Neural cell (in vitro differentiated cells): ENCODE results near the gene AFF3. TPM values are rescaled to one million over a fixed set of nuclear protein-coding genes. Genes with fewer than 3 reads are reported as not detected.

Source experiments
- H2AFZ ChIP-seq: fragments of 200-600, 300-800 bp; sonication (generic), shearing (Covaris generic); 2 replicates; pipeline ENCODE4 v1.6.0; 2014; ENCODE audit warnings: low read depth, mild to moderate bottlenecking, antibody characterized with exemption, low read length, moderate library complexity
- H3F3A ChIP-seq: fragments of 200-600 bp; shearing (Covaris generic); 2 replicates; pipeline ENCODE4 v1.6.1; 2016; ENCODE audit warnings: mild to moderate bottlenecking, moderate library complexity, mixed read lengths, antibody characterized with exemption, low read length; ENCODE audit not compliant: insufficient read depth, poor library complexity, severe bottlenecking
- H3K27ac ChIP-seq: fragments of 200-600, 300-800 bp; sonication (generic), shearing (Covaris generic); 2 replicates; pipeline ENCODE4 v1.5.1; 2014; ENCODE audit warnings: mild to moderate bottlenecking, low read length, moderate library complexity
- H3K27me3 ChIP-seq: fragments of 300-800, 200-600 bp; sonication (generic), shearing (Covaris generic); 2 replicates; pipeline ENCODE4 v1.6.0; 2014; ENCODE audit warnings: mild to moderate bottlenecking, low read depth, low read length, moderate library complexity; ENCODE audit not compliant: insufficient read depth
- H3K36me3 ChIP-seq: fragments of 300-800, 200-600 bp; sonication (generic), shearing (Covaris generic); 2 replicates; pipeline ENCODE4 v1.5.1; 2014; ENCODE audit warnings: mild to moderate bottlenecking, antibody characterized with exemption, low read length, moderate library complexity; ENCODE audit not compliant: insufficient read depth
- H3K4me2 ChIP-seq: fragments of 300-800, 200-600 bp; sonication (generic), shearing (Covaris generic); 2 replicates; pipeline ENCODE4 v1.6.0; 2014; ENCODE audit warnings: mild to moderate bottlenecking, low read length
- H3K4me3 ChIP-seq: fragments of 300-800, 200-600 bp; sonication (generic), shearing (Covaris generic); 2 replicates; pipeline ENCODE4 v1.5.1; 2014; ENCODE audit warnings: mild to moderate bottlenecking, low read length, moderate library complexity
- H3K79me2 ChIP-seq: fragments of 200-600 bp; shearing (Covaris generic); replicated peaks from 2 replicates; pipeline ENCODE4 v1.6.0; 2014; ENCODE audit warnings: mild to moderate bottlenecking, low read length, moderate library complexity; ENCODE audit not compliant: insufficient read depth
- H3K9ac ChIP-seq: fragments of 300-800, 200-600 bp; sonication (generic), shearing (Covaris generic); 2 replicates; pipeline ENCODE4 v1.6.1; 2016; ENCODE audit warnings: mild to moderate bottlenecking, low read length, mixed read lengths
- H3K9me2 ChIP-seq: fragments of 200-600 bp; shearing (Covaris generic); 2 replicates; pipeline ENCODE4 v1.6.1; 2016; ENCODE audit warnings: mild to moderate bottlenecking, low read length, mixed read lengths; ENCODE audit not compliant: insufficient read depth
- H3K9me3 ChIP-seq: fragments of 200-600, 300-800 bp; sonication (generic), shearing (Covaris generic); 2 replicates; pipeline ENCODE4 v1.6.1; 2016; ENCODE audit warnings: mild to moderate bottlenecking, mixed run types, low read length, moderate library complexity, mixed read lengths
- H4K20me1 ChIP-seq: fragments of 200-600 bp; shearing (Covaris generic); 2 replicates; pipeline ENCODE4 v1.6.1; 2016; ENCODE audit warnings: mild to moderate bottlenecking, mixed run types; ENCODE audit not compliant: insufficient read depth
- CTCF ChIP-seq: fragments of 450-650 bp; IDR thresholded peaks from 2 replicates; pipeline ENCODE4 v1.5.1; 2014; ENCODE audit warnings: antibody characterized with exemption, mild to moderate bottlenecking, moderate library complexity; ENCODE audit not compliant: poor library complexity, severe bottlenecking
- EP300 ChIP-seq: fragments of 450-650 bp; conservative IDR thresholded peaks from 2 replicates; pipeline ENCODE4 v1.6.1; 2014; ENCODE audit warnings: antibody characterized with exemption, mild to moderate bottlenecking, moderate library complexity; ENCODE audit not compliant: poor library complexity, severe bottlenecking
- EZH2 ChIP-seq: fragments of 200-600, 300-800 bp; shearing (Covaris generic), sonication (generic); IDR thresholded peaks from 2 replicates; pipeline ENCODE4 v1.6.1; 2014; ENCODE audit warnings: antibody characterized with exemption, low read length, borderline replicate concordance, mild to moderate bottlenecking; ENCODE audit not compliant: insufficient read depth, poor library complexity, severe bottlenecking
- MXI1 ChIP-seq: fragments of 450-650 bp; conservative IDR thresholded peaks from 2 replicates; pipeline ENCODE4 v1.6.1; 2014; ENCODE audit warnings: antibody characterized with exemption, mild to moderate bottlenecking; ENCODE audit not compliant: poor library complexity, severe bottlenecking
- POLR2AphosphoS5 ChIP-seq: IDR thresholded peaks from 2 replicates; pipeline ENCODE4 v1.6.1; 2012
- RAD21 ChIP-seq: fragments of 450-650 bp; conservative IDR thresholded peaks from 2 replicates; pipeline ENCODE4 v1.6.1; 2014; ENCODE audit warnings: antibody characterized with exemption, mild to moderate bottlenecking, moderate library complexity
- REST ChIP-seq: IDR thresholded peaks from 2 replicates; pipeline ENCODE4 v1.6.1; 2012; ENCODE audit warnings: borderline replicate concordance
- SMC3 ChIP-seq: fragments of 450-650 bp; conservative IDR thresholded peaks from 2 replicates; pipeline ENCODE4 v1.6.1; 2014; ENCODE audit warnings: antibody characterized with exemption, mild to moderate bottlenecking, moderate library complexity; ENCODE audit not compliant: poor library complexity
- TAF1 ChIP-seq: IDR thresholded peaks from 2 replicates; pipeline ENCODE4 v1.6.1; 2012; ENCODE audit warnings: low read depth
- polyA plus RNA-seq: library from polyadenylated mRNA; depleted of rRNA; stranded (reverse); fragments of >200 nt; gene quantifications from 2 replicates; pipeline ENCODE4 v1.2.3, GENCODE V29; 2014

Gene AFF3
- polyA plus RNA-seq, 1 donor from 2014 or later = 5.1 TPM

- no peaks in the 10 kb centered on the region for H3K9me3 ChIP-seq
- no peak overlapping the region for H3K4me2 ChIP-seq
- no peak for TF ChIP-seq TAF1
- TF ChIP-seq MXI1 = no peak
- TF ChIP-seq SMC3 = no peak
- TF ChIP-seq REST = no peak
- no peak for TF ChIP-seq POLR2AphosphoS5
- no peak for TF ChIP-seq CTCF
- TF ChIP-seq EP300 = no peak
- TF ChIP-seq RAD21 = no peak
- no peak for TF ChIP-seq EZH2
- H3K9ac ChIP-seq = no peak overlapping the region
- no peak overlapping the region for H2AFZ ChIP-seq
- H3K27me3 ChIP-seq = no peaks in the 10 kb centered on the region
- no peaks in the 10 kb centered on the region for H3K36me3 ChIP-seq
- no peaks in the 10 kb centered on the region for H3K79me2 ChIP-seq
- no peaks in the 10 kb centered on the region for H4K20me1 ChIP-seq
- no peak overlapping the region for H3K4me3 ChIP-seq
- no peak overlapping the region for H3K27ac ChIP-seq
- no peaks in the 10 kb centered on the region for H3K9me2 ChIP-seq
- H3F3A ChIP-seq = no peaks in the 10 kb centered on the region
Observed at GRCh38 chr2:100130595-100131391, 11.6 kb downstream of the AFF3 start.

- Histone ChIP-seq H3K36me3 (no peaks in the 10 kb centered on the region), H3K4me3 (no peak overlapping the region), H3K27me3 (no peaks in the 10 kb centered on the region), H3K79me2 (no peaks in the 10 kb centered on the region), H3K9me3 (no peaks in the 10 kb centered on the region), H2AFZ (no peak overlapping the region), H3K27ac (no peak overlapping the region), H3K9ac (no peak overlapping the region), H3F3A (no peaks in the 10 kb centered on the region), H3K9me2 (no peaks in the 10 kb centered on the region), H3K4me2 (no peak overlapping the region), H4K20me1 (no peaks in the 10 kb centered on the region)
- no peak for TF ChIP-seq EP300
Observed at GRCh38 chr2:100126897-100127401, 15.4 kb downstream of the AFF3 start.
